ENCODE results near the gene PLIN4.
"Not testable (repeated sequence)": the region's sequence is repeated elsewhere in the genome, so short reads cannot be mapped to it uniquely, and the experiment has no call there.

Gene PLIN4, protein sequence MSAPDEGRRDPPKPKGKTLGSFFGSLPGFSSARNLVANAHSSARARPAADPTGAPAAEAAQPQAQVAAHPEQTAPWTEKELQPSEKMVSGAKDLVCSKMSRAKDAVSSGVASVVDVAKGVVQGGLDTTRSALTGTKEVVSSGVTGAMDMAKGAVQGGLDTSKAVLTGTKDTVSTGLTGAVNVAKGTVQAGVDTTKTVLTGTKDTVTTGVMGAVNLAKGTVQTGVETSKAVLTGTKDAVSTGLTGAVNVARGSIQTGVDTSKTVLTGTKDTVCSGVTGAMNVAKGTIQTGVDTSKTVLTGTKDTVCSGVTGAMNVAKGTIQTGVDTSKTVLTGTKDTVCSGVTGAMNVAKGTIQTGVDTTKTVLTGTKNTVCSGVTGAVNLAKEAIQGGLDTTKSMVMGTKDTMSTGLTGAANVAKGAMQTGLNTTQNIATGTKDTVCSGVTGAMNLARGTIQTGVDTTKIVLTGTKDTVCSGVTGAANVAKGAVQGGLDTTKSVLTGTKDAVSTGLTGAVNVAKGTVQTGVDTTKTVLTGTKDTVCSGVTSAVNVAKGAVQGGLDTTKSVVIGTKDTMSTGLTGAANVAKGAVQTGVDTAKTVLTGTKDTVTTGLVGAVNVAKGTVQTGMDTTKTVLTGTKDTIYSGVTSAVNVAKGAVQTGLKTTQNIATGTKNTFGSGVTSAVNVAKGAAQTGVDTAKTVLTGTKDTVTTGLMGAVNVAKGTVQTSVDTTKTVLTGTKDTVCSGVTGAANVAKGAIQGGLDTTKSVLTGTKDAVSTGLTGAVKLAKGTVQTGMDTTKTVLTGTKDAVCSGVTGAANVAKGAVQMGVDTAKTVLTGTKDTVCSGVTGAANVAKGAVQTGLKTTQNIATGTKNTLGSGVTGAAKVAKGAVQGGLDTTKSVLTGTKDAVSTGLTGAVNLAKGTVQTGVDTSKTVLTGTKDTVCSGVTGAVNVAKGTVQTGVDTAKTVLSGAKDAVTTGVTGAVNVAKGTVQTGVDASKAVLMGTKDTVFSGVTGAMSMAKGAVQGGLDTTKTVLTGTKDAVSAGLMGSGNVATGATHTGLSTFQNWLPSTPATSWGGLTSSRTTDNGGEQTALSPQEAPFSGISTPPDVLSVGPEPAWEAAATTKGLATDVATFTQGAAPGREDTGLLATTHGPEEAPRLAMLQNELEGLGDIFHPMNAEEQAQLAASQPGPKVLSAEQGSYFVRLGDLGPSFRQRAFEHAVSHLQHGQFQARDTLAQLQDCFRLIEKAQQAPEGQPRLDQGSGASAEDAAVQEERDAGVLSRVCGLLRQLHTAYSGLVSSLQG (N-terminal part only)

DNA sequence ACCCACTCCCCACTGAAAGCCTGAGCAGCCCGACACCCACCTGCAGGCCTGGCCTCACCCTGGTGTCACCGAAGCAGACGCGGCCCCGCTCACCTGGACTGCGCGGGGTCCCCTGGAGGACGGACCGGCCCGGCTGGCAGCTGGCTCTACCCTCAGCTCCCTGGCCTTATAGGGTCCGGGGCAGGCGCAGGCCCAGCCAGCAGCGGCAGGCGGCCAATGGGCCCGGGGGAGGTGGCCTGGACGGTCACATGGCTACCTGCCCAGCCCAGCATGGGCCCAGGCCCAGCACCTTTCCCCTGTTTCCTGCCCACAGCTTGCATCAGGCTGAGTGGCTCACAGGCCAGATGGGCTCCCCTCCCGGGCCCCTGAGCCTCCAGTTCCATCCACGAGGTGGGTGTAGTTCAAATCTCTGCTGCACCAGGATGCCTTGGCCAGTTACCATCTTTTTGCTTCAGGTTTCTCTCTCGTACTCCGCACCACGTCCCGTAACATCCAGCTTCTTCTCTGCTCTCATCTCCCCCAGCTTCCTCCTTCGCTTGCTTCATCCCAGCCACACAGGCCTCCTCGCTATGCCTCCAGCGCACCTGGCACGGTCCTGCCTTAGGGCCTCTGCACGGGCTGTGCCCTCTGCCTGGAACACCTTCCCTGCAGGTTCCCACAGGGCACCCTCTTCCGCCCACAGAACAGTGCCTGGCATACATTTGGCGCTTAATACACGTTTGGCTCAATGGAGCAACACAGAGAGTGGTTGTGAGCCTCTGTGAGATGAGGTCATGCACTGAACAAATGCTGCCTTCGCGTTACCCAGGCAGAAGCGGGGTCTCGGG is at the start of gene PLIN4:
PLIN4 (minus strand) TSS at position 142 of the 827 bp plus-strand sequence. CDS start 214 bp downstream, outside the sequence.
- no peak for DNase-seq (ENCODE audit: low spot score)

DNA sequence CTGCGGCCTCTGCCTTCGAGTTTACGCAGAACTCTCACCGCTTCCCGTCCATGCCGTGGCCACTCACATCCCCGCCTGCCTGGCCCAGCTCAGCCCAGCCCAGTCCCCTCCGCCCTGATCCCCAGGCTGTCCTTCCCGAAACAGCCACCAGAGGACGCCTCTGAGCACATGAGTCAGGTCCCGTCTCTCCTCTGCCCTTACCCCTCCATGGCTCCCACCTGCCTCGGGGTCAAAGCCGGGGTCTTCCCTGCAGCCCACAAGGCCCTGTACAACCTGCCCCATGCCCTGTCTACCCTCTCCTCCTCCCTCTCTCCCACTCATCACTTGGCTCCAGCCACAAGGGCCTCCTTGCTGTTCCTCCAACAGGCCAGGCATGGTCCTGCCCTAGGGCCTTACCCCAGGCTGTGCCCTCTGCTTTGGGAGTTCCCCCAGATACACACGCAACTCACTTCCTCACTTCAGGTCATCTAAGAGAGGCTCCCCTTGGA is 49.3 kb upstream of the PLIN4 start:
- DNase-seq (ENCODE audit: low spot score), result peak; percentile 50

DNA sequence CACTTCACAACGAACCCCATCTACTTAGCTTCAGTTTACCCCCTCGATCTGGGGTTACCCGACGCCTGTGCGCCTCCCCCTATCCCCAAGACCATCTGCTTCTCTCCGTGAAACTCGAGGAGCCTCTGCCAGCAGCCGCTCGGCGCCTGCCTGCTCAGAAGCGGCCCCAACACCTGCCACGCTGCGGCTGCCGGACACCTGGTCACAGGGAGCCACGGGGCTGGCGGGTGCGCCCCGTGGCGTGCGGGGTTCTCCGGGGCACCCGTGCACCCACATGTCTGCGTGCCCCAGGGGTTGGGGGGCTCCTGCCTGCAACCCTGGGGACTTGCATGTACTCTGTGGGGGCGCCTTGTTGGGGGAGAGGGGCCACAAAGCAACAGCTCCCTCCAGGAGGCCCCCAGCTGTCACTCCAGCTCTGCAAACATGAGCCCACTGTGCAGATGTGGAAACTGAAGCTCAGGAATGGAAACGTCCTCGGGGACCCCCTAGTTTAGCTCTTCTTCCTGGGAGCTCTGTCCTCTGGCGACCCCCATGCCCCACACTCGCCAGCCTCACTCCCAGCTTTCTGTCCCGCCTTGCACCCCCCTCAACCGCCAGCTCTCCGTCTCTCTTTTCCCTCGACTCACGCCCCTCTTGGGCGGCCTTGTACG is 48.2 kb upstream of the PLIN4 start:
- DNase-seq (ENCODE audit: low spot score), result no peak

DNA sequence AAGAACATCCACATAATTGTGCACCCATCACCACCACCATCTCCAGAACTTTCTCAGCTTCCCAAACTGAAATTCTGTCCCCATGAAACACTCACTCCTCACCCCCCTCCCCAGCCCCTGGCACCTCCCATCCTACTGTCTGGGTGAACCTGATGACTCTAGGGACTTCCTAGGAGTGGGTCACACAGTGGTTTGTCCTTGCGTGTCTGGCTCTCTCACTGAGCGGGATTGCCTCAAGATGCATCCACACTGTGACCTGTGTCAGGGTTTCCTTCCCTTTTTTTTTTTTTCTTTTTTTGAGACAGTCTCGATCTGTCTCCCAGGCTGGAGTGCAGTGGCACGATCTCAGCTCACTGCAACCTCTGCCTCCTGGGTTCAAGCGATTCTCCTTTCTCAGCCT is 45.3 kb upstream of the PLIN4 start:
- not testable (repeated sequence) for DNase-seq (ENCODE audit: low spot score)

DNA sequence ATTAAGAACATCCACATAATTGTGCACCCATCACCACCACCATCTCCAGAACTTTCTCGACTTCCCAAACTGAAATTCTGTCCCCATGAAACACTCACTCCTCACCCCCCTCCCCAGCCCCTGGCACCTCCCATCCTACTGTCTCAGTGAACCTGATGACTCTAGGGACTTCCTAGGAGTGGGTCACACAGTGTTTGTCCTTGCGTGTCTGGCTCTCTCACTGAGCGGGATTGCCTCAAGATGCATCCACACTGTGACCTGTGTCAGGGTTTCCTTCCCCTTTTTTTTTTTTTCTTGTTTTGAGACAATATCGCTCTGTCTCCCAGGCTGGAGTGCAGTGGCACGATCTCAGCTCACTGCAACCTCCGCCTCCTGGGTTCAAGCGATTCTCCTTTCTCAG is 43.8 kb upstream of the PLIN4 start:
- not testable (repeated sequence) for DNase-seq (ENCODE audit: low spot score)

DNA sequence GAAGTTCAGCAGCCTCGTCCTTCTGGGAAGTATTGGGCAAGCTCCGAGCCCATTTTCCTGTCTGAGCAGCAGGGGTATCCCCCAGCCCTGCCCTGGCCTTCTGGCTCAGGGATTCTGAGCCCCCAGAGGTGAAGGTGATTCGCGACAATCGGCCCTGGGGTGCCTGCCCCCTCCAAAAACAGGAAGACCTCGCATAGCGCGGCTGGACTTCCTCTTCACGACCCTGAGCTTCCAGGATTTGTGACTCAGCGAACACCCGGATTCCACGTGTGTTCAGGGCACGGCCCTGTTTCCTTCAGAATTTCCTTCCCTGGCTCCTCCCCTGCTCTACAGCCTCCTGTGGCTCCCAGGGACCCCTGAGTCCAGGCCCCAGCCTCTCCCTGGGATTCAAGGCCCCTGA is 41.3 kb upstream of the PLIN4 start, which contains the start of gene SEMA6B:
SEMA6B (minus strand) TSS at position 116 of the 400 bp plus-strand sequence. CDS start 1,227 bp downstream, outside the sequence.
- DNase-seq (ENCODE audit: low spot score), result no peak

DNA sequence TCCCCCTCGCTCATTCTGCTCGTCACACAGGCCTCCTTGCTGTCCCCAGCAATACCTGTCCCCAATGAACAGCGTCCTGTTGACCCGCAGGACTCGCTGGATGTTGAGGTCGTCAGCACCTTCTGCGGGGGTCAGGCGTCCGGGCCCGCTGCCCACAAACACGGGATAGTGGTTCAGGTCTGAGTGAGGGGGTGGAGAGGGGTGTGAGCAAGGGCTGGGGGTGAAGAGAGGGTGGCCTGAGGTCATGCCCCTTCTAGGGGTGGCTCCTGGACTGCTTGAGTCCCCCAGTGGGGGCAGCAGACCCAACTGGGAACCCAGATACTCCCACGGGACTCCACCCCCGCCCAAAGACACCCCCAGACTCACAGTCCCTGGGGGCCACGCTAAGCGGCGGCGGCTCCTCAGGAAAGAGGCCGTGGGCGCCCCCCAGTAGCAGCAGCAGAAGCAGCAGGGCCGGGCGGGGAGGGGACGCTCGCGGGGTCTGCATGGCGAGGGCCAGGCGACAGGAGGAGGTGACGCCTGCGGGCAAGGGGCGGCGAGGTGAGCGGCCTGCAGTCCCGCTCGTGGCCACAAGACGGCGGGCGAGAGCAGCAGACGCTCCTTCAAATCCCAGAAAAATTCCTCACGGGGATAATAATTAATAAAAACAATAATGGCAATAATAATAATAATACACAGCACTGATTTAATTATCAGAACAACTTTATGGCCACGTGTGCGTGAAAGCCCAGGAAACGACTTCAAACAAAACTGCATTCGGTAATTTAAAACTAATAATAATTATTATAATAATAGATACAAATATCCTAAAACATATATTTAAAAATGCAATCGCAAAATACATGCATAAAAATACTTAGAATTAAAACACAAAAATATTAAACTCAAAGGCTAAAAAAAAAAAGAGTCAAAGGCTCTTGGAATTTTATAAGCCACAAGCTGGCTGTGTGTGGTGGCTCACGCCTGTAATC is 40.0 kb upstream of the PLIN4 start:
- DNase-seq (ENCODE audit: low spot score), result no peak

DNA sequence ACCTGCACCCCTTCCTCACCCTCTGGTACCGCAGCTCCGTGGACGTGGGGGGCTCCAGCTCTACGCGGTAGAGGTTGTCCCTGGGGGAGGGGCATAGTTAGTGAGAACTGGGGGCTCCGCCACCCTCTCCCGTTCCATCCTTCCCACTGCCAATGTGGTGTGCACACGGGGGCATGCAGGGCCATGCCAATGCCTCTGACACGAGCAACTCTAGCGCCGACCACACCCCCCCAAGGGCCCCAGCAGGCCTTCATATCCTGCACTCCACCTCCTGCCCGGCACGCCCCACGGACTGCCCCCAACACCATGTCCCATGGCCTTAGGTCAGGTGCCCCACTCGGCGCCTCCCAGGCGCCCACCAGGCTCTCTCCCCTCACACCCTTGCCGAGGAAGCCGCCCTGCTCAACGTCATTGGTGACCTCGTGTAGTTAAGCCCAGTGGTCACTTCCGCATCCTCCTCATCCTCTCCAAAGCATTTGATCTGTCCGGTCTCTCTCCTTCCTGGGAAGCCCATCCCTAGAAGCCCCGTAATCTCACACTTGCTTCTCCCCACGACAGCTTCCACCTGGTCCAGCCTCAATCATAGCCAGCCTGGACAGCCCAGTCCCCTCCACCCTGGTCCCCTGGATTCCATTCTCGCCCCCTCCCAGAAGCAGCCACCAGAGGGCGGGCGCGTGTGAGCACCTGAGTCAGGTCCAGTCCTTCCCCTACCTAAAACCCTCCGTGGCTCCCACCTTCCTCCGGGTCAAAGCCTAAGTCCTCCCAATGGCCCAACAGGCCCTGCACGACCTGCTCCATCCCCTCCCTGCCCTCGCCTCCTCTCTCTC is 39.1 kb upstream of the PLIN4 start:
- DNase-seq (ENCODE audit: low spot score), result no peak

DNA sequence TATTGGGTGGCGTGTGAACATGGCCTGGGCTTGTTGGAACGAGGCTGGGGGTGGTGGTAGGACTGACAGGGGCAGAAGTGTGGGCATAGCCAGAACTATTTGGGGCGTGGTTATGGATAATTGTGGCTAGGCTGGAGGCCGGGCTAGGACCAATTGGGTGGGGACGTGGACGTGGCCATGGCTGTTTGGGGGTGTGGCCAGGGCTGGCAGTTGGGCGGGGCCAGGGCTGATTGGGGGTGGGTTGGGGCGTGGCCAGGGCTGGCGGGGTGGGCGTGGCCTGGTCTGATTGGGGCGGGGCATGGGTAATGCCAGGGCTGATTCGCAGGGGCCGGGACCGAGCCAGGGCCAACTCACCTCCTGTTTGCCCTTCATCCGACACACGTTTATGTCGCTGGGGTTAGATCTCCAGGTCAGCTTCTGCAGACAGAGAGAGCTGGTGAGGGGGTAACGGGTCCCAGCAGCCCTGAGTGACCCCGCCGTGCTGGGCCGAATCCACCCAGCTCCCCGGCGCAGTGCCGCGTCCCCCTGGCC is 38.4 kb upstream of the PLIN4 start:
- DNase-seq (ENCODE audit: low spot score), result no peak

DNA sequence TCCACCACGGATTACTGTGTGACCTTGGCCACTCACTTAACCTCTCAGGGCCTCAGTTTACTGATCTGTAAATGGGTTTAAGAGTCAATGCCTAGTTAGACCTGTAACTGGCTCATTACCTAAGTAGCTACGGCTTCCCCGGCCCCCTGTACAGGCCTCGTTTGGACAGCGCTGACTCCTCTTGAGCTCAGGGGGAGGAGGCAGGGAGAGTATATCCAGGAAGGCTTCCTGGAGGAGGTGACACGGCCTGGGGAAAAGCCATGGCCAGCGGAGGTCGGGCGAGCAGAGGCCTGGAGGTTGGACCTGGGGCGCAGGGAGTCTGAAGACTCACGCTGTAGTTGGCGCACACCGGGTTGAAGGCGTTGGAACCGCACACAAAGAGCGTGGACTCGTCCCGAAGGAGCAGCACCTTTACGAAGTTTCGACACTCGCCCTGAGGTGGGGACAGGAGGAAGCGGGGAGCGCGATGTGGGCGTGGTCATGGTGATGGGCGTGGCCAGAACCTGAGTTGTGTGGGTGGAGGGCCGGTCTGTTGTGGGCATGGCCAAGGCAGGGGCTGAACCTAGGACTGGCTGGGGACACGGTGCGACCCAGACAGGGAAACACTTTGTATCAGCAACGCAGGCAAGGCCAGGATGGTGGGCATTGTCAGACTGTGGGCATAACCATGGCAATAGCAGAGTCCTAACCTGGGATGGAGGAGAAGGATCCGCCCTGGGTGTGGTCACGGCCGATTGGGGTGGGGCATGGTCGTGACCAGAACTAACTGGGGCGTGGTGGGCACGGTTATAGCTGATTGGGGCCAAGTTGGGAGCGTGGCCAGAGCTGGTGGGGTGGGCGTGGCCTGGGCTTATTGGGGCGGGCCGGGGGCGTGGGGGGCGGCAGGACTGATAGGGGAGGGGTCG is 37.6 kb upstream of the PLIN4 start:
- DNase-seq (ENCODE audit: low spot score), result no peak

DNA sequence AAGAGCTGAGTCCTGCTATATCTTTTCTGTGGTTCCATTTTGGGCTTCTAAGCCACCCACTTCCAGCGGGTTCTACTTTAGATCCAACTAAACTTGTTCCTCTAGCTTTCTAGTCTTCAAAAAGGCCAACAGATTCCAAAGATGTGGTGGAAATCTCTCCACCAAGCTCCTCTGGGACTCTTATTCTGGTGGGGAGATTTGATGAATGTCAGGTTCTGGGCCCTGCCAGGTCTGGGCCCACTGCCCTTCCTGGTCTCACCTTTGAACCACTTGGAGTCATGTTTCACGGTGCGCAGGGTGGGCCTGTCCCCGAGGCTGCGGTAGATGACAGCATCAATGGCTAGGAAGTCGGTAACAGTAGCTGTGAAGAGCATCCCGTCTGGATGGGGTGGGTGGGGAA is 36.4 kb upstream of the PLIN4 start:
- DNase-seq (ENCODE audit: low spot score), result no peak

DNA sequence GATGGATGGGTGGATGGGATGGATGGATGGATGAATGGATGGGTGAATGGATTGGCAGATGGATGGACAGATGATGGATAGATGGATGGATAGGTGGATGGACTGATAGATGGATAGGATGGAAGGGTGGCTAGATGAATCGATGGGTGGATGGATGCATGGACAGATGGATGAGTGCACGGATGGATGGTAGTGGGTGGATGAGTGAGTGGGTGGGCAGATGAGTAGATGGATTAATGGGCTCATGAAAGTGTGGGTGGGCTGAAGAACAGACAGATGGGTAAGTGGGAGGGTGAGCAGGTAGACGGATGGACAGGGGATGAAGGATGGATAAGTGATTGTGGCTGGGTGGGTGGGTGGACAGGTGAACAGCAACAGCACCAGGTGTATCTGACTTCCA is 35.5 kb upstream of the PLIN4 start:
- no peak for DNase-seq (ENCODE audit: low spot score)

DNA sequence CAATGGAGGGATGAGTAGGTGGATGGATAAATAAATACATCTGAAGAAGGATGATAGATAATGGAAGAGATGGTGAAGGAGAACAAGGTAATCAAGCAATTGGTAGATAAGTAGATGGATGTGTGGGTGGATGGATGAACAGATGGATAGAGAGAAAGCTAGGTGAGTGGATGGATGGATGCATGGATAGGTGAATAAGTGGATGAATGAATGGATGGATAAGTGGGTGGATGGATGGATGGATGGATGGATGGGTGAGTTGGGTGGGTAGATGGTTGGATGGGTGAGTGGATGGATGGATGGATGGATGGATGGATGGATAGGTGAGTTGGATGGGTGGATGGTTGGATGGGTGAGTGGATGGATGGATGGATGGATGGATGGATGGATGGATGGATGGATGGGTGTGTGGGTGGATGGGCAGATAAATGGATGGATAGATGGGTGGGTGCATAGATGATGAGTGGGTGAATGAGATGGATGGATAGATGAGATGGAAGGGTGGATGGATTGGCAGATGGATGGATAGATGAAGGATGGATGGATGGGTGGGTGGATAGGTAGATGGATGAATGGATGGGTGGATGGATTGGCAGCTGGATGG is 34.9 kb upstream of the PLIN4 start:
- DNase-seq (ENCODE audit: low spot score), result no peak

DNA sequence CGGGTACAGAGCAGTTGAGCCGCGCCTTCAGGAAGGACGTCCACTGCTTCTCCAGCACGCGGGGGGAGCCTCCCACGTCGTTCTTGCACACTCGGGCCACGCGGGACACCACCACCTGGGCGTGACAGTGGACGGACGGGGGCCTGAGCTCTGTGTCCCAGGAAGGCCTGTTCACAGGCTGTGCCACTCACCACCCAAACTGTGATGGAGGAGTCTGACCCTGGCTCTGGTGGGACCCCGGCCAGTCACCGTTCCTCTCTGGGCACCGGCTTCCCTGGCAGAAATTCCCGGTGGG is 34.2 kb upstream of the PLIN4 start:
- no peak for DNase-seq (ENCODE audit: low spot score)

DNA sequence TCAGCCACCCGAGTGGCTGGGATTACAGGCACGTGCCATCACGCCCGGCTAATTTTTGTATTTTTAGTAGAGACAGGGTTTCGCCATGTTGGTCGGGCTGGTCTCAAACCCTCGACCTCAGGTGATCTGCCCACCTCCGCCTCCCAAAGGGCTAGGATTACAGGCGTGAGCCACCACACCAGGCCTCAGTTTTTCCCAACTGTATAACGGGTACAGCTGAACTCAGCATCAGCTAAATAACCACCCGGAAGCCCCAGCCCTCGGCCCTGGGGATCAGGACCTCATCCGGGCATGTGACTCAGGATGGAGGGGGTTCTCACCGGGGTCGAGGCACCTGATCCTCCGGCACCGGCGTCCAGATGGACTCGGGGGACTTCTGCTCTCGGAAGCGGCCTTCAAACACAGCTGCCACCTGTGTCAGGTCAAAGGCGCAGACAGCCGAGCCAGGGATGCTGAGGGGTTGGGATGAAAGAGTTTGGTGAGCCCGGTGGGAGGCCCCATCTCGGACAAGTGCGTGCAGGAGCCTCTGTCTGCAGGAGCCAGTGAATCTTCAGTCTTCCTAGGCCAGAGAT is 32.3 kb upstream of the PLIN4 start:
- DNase-seq (ENCODE audit: low spot score), result no peak

DNA sequence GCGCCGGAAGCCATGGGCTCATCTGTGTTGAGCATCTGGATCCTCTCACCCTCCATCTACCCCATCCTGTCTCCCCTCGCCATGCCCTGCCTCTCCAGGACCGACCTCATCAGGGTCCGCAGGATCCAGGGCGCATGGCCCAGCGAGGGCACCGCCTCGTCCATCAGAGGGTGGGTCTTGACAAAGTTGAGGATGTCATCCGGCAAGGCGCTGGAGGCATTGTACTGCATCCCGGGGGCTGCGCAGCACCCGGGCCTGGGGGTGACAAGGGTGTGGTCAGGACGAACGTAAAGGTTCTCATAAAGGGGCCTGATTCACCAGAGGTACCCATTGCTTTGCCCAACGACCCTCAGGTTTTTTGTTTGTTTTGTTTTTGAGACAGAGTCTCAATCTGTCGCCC is 31.7 kb upstream of the PLIN4 start:
- no peak for DNase-seq (ENCODE audit: low spot score)

DNA sequence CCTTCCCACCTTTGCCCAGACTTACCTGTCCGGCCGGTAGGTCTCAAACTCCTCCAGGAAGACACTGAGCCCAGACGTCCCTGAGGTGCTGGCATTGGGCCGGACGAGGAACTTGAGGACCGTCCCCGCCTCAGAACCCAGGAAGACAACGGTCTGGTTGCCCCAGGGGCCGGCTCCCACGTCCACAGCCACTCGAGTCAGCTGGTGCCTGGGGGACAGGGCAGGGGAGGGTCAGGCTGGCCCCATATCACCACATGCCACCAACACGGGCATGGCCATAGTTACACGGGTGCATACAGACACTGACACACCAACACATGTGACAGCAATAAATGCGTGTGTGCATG is 29.9 kb upstream of the PLIN4 start:
- DNase-seq (ENCODE audit: low spot score), result no peak
